ENCODE measurements around the gene ATG2B.

Gene ATG2B

GRCh38 chr14:96403409-96403808, 40.3 kb upstream of the ATG2B start:
- H3K4me3 ChIP-seq (ENCODE audit: low read depth, low read length), result no peak overlapping the region
- in situ Hi-C loops (cut with HindIII; ENCODE audit: low sequenced_read_pairs), result no loop called here
- TF ChIP-seq, protein P1, sequence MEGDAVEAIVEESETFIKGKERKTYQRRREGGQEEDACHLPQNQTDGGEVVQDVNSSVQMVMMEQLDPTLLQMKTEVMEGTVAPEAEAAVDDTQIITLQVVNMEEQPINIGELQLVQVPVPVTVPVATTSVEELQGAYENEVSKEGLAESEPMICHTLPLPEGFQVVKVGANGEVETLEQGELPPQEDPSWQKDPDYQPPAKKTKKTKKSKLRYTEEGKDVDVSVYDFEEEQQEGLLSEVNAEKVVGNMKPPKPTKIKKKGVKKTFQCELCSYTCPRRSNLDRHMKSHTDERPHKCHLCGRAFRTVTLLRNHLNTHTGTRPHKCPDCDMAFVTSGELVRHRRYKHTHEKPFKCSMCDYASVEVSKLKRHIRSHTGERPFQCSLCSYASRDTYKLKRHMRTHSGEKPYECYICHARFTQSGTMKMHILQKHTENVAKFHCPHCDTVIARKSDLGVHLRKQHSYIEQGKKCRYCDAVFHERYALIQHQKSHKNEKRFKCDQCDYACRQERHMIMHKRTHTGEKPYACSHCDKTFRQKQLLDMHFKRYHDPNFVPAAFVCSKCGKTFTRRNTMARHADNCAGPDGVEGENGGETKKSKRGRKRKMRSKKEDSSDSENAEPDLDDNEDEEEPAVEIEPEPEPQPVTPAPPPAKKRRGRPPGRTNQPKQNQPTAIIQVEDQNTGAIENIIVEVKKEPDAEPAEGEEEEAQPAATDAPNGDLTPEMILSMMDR (IDR thresholded peaks at IDR 0.05; ENCODE audit: low read depth, low read length), result no peak
- no peak for DNase-seq (ENCODE audit: low read depth, low spot score)

- in situ Hi-C loops (cut with HindIII; ENCODE audit: low sequenced_read_pairs), result no loop called here
- DNase-seq (ENCODE audit: low read depth, low spot score), result no peak
- TF ChIP-seq, protein P1 (IDR thresholded peaks at IDR 0.05; ENCODE audit: low read depth, low read length), result no peak
Measured at GRCh38 chr14:96400495-96400894, 37.4 kb upstream of the ATG2B start.

GRCh38 chr14:96399405-96399804, 36.3 kb upstream of the ATG2B start:
- in situ Hi-C loops (cut with HindIII; ENCODE audit: low sequenced_read_pairs), result no loop called here
- no peak for DNase-seq (ENCODE audit: low read depth, low spot score)
- TF ChIP-seq, protein P1 (IDR thresholded peaks at IDR 0.05; ENCODE audit: low read depth, low read length), result no peak
- H3K4me3 ChIP-seq (ENCODE audit: low read depth, low read length), result no peak overlapping the region

More at GRCh38 chr14:96400495-96400894, 37.4 kb upstream of the ATG2B start:
- H3K4me3 ChIP-seq (ENCODE audit: low read depth, low read length), result no peak overlapping the region

DNA sequence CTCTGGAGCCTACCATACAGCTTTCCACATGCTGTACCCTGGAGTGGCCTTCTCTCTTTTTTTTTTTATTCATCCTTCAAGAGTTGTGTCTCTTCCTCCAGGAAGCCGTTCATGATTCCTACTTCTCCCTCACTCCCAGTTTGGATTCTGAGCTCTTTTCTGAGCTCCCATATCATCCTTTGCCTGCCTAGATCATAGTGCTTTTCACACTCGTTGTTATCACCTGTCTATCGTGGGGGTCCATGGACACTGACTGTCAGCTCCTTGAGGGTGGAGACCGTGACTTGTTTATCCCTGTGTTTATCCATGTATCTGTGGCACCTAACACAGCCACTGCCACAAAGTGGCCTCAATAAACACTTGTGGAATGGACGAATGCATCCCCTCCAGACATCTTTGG, 35.8 kb upstream of the ATG2B start:
- DNase-seq (ENCODE audit: low read depth, low spot score), result no peak
- TF ChIP-seq, protein P1 (IDR thresholded peaks at IDR 0.05; ENCODE audit: low read depth, low read length), result no peak
- H3K4me3 ChIP-seq (ENCODE audit: low read depth, low read length), result no peak overlapping the region
- in situ Hi-C loops (cut with HindIII; ENCODE audit: low sequenced_read_pairs), result no loop called here

DNA sequence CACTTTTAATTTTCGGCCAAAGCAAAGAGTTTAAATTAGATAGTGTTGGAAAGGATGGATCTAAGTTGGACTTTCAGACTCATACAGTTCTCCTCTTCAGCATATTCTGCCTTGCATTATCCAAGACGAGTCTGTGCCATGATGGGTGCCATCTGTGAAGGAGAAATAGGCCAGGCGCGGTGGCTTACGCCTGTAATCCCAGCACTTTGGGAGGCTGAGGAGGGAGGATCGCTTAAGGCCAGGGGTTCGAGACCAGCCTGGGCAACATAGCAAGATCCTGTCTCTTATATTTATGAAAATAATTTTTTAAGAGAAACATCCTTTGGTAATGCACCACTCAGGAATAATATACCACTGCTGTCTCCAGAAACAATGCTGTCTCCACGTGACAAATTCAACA, 35.3 kb upstream of the ATG2B start:
- TF ChIP-seq, protein P1 (IDR thresholded peaks at IDR 0.05; ENCODE audit: low read depth, low read length), result no peak
- in situ Hi-C loops (cut with HindIII; ENCODE audit: low sequenced_read_pairs), result no loop called here
- DNase-seq (ENCODE audit: low read depth, low spot score), result no peak

DNA sequence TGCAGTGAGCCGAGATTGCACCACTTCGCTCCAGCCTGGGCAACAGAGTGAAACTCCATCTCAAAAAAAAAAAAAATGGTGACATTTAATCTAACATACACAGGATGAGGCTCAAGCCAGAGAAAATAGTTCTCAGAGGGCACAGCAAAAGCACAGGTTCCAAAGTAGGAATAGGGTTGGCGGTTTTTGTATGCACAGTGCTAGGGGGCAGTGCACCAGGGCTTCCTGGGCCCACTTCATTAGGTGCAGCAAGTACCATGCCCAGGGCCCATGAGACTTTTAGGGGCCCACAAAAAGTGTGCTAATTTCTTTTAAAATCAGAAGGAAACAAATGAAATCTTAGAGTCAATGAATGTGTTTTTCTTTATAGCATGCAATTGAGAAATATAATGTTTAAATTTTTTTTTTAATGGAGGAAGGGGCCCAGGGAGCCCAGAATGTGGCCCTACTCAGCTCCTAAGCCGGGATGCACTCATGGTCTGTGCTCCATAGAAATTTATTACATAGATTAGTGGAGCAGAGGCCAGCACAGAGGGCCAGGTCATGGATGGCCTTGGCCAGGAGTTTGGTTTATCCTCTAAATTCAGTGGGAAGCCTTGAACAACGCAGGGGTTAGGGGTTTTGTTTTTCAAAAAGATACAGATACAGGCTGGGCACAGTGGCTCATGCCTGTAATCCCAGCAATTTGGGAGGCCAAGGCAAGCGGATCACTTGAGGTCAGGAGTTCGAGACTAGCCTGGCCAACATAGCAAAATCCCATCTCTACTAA, 31.1 kb upstream of the ATG2B start:
- DNase-seq (ENCODE audit: low read depth, low spot score), result no peak
- TF ChIP-seq, protein P1 (IDR thresholded peaks at IDR 0.05; ENCODE audit: low read depth, low read length), result no peak
- in situ Hi-C loops (cut with HindIII; ENCODE audit: low sequenced_read_pairs), result no loop called here
- no peak overlapping the region for H3K4me3 ChIP-seq (ENCODE audit: low read depth, low read length)

More for the DNA sequence above, 35.3 kb upstream of the ATG2B start:
- no peak overlapping the region for H3K4me3 ChIP-seq (ENCODE audit: low read depth, low read length)

All from astrocyte of the spinal cord (primary cell).